ENCODE data around the gene CATSPERB.

DNA sequence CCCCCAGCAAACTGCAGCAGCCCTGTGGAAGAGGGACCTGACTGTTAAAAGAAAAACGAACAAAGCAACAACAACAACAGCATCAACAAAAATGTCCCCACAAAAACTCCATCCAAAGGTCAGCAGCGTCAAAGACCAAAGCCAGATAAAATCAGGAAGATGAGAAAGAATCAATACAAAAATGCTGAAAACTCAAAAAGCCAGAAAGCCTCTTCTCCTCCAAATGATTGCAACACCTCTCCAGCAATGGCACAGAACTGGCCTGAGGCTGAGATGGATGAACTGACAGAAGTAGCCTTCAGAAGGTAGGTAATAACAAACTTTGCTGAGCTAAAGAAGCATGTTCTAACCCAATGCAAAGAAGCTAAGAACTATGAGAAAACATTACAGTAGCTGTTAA is 176.4 kb downstream of the CATSPERB start:
- no peak for TF ChIP-seq CTCF (IDR thresholded peaks at IDR 0.05)
- no peak for TF ChIP-seq POLR2A (IDR thresholded peaks at IDR 0.05)

All from uterus (tissue), 2 donors.